Upper lobe of left lung (tissue), 6 donors: Measurements from ENCODE around the gene RAB36. TPM values are rescaled to one million over a fixed set of nuclear protein-coding genes. Genes with fewer than 3 reads are reported as not detected.

Experiments
- ATAC-seq, 2 donors: fragments of 200-7000 bp; cut with Tn5 transposase; one replicate each; pipeline ENCODE4 v1.9.1; 2022; ENCODE audit warnings: mild to moderate bottlenecking in 2 of 2, moderate library complexity in 2 of 2; ENCODE audit not compliant: low FRiP score in 2 of 2
- DNase-seq, 2 donors: peaks; one replicate each; pipeline ENCODE4 v3.0.0-alpha.2; 2019 to 2020
- H3K27ac ChIP-seq, 4 donors: fragments of 200-600 bp; sonication (generic); one replicate each; pipeline ENCODE4 v1.5.1; 2016 to 2019
- H3K27me3 ChIP-seq, 4 donors: fragments of 200-600 bp; sonication (generic); one replicate each; pipeline ENCODE4 v1.5.1; 2017 to 2019
- H3K36me3 ChIP-seq, 4 donors: fragments of 200-600 bp; sonication (generic); one replicate each; pipeline ENCODE4 v1.5.1; 2016 to 2019
- H3K4me1 ChIP-seq, 4 donors: fragments of 200-600 bp; sonication (generic); one replicate each; pipeline ENCODE4 v1.5.1; 2018 to 2019
- H3K4me3 ChIP-seq, 4 donors: fragments of 200-600 bp; sonication (generic); one replicate each; pipeline ENCODE4 v1.5.1; 2017 to 2019; ENCODE audit warnings: mild to moderate bottlenecking in 2 of 4, moderate library complexity in 1 of 4
- H3K9me3 ChIP-seq, 4 donors: fragments of 200-600 bp; sonication (generic); one replicate each; pipeline ENCODE4 v1.5.1; 2018 to 2019
- CTCF ChIP-seq, 6 experiments: fragments of 450-650 bp in 4 of 6; fragments of 200-600 bp in 2 of 6; sonication (generic) in 2 of 6; IDR thresholded peaks; one replicate each; pipeline ENCODE4 v1.5.1; 2016 to 2019; ENCODE audit warnings: antibody characterized with exemption in 6 of 6
- EP300 ChIP-seq, 4 donors: sonication (generic); formaldehyde crosslinking; IDR thresholded peaks; one replicate each; pipeline ENCODE4 v1.5.1; 2017; ENCODE audit warnings: antibody characterized with exemption in 4 of 4, control low read depth in 2 of 4
- POLR2A ChIP-seq, 4 donors: fragments of 450-650 bp; IDR thresholded peaks; one replicate each; pipeline ENCODE4 v1.5.1; 2016 to 2017; ENCODE audit warnings: antibody characterized with exemption in 4 of 4, mild to moderate bottlenecking in 2 of 4
- POLR2AphosphoS5 ChIP-seq, 2 donors: sonication (generic); formaldehyde crosslinking; IDR thresholded peaks; one replicate each; pipeline ENCODE4 v1.5.1; 2017; ENCODE audit warnings: antibody characterized with exemption in 2 of 2
- WGBS, 2 donors: methylation state at CpG; one replicate each; pipeline ENCODE4 v1.1.5; 2017 to 2018; 5-methylcytosine and 5-hydroxymethylcytosine counted together
- total RNA-seq, 6 donors: library from RNA; depleted of rRNA in 4 of 6; stranded (reverse); fragments of >200 nt in 4 of 6; gene quantifications; one replicate each; pipeline versions ENCODE4 v1.1.0 to v1.2.1, GENCODE V29; 2016 to 2021
- donor health status: DM: no; HTN: no; CAD: no; lungs with moderate emphysema.
- donor health status: DM: no; HTN: yes; CAD: no; lungs with severe emphysema.

Gene RAB36
- total RNA-seq, 6 donors from 2014 or later: 2.6 to 17.5 (median 8.4) TPM

GRCh38 chr22:23179381-23180299 lies 34.4 kb downstream of the RAB36 start:
- peaks cover 0 to 7% (median 3%) of the 10 kb centered on the region in 4 donors for H3K9me3 ChIP-seq
- DNase-seq: peak; percentile 44 to 68
- TF ChIP-seq POLR2AphosphoS5 (IDR thresholded peaks at IDR 0.05) (no peak), EP300 (IDR thresholded peaks at IDR 0.05) (no peak), CTCF (IDR thresholded peaks at IDR 0.05) (no peak)

GRCh38 chr22:23180301-23180892 lies 35.1 kb downstream of the RAB36 start, which contains the start of gene BCR:
BCR (plus strand) TSS chr22:23180509; CDS start chr22:23180961, 452 bp downstream.
- Histone ChIP-seq H3K27me3 (no peaks in the 10 kb centered on the region), H3K9me3 (peaks cover 0 to 7% (median 3%) of the 10 kb centered on the region in 4 donors), H3K27ac (peak within 1 kb of the TSS; percentile 68 to 89 (median 80)), H3K4me1 (peaks cover 51 to 64% (median 59%) of the 10 kb centered on the region in 4 donors), H3K36me3 (peaks cover 0 to 7% (median 0%) of the 10 kb centered on the region in 4 donors), H3K4me3 (peak within 1 kb of the TSS; percentile 75 to 92 (median 77))
- ATAC-seq (peak; percentile 61 to 93), DNase-seq (peak; percentile 78 to 95)
- TF ChIP-seq POLR2A (IDR thresholded peaks at IDR 0.05) (peak in 2 of 4 donors; percentile 46 to 81), EP300 (IDR thresholded peaks at IDR 0.05) (no peak), CTCF (IDR thresholded peaks at IDR 0.05) (peak in 3 of 6 experiments; percentile 12 to 36 (median 28)), POLR2AphosphoS5 (IDR thresholded peaks at IDR 0.05) (peak; percentile 52 to 77)
- WGBS, 2 donors: 0% methylated on average over 2 to 16 of the region's 88 CpGs

More at GRCh38 chr22:23179381-23180299, 34.4 kb downstream of the RAB36 start:
- 24 to 32% methylated on average over 15 to 19 of the region's 25 CpGs for WGBS, 2 donors
- Histone ChIP-seq H3K4me3 (peak overlapping the region; percentile 23 to 92 (median 77)), H3K27ac (peak overlapping the region; percentile 68 to 89 (median 78)), H3K4me1 (peaks cover 44 to 57% (median 53%) of the 10 kb centered on the region in 4 donors), H3K27me3 (no peaks in the 10 kb centered on the region), H3K36me3 (peaks cover 0 to 7% (median 0%) of the 10 kb centered on the region in 4 donors)
- ATAC-seq: peak; percentile 23 to 31

DNA sequence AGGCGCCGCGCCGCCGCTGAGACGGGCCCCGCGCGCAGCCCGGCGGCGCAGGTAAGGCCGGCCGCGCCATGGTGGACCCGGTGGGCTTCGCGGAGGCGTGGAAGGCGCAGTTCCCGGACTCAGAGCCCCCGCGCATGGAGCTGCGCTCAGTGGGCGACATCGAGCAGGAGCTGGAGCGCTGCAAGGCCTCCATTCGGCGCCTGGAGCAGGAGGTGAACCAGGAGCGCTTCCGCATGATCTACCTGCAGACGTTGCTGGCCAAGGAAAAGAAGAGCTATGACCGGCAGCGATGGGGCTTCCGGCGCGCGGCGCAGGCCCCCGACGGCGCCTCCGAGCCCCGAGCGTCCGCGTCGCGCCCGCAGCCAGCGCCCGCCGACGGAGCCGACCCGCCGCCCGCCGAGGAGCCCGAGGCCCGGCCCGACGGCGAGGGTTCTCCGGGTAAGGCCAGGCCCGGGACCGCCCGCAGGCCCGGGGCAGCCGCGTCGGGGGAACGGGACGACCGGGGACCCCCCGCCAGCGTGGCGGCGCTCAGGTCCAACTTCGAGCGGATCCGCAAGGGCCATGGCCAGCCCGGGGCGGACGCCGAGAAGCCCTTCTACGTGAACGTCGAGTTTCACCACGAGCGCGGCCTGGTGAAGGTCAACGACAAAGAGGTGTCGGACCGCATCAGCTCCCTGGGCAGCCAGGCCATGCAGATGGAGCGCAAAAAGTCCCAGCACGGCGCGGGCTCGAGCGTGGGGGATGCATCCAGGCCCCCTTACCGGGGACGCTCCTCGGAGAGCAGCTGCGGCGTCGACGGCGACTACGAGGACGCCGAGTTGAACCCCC lies 35.8 kb downstream of the RAB36 start:
- Histone ChIP-seq H3K4me3 (peak overlapping the region; percentile 75 to 92 (median 77)), H3K36me3 (peaks cover 0 to 7% (median 0%) of the 10 kb centered on the region in 4 donors), H3K27ac (peak overlapping the region; percentile 57 to 89 (median 78)), H3K9me3 (peaks cover 0 to 6% (median 3%) of the 10 kb centered on the region in 4 donors), H3K4me1 (peaks cover 51 to 71% (median 59%) of the 10 kb centered on the region in 4 donors), H3K27me3 (no peaks in the 10 kb centered on the region)
- ATAC-seq (no peak), DNase-seq (peak; percentile 26 to 88)
- 19 to 22% methylated on average over 17 to 45 of the region's 112 CpGs for WGBS, 2 donors
- no peak for TF ChIP-seq POLR2A (IDR thresholded peaks at IDR 0.05)
- peak in 1 of 6 experiments; percentile 6 for TF ChIP-seq CTCF (IDR thresholded peaks at IDR 0.05)
- TF ChIP-seq POLR2AphosphoS5 (IDR thresholded peaks at IDR 0.05): no peak

DNA sequence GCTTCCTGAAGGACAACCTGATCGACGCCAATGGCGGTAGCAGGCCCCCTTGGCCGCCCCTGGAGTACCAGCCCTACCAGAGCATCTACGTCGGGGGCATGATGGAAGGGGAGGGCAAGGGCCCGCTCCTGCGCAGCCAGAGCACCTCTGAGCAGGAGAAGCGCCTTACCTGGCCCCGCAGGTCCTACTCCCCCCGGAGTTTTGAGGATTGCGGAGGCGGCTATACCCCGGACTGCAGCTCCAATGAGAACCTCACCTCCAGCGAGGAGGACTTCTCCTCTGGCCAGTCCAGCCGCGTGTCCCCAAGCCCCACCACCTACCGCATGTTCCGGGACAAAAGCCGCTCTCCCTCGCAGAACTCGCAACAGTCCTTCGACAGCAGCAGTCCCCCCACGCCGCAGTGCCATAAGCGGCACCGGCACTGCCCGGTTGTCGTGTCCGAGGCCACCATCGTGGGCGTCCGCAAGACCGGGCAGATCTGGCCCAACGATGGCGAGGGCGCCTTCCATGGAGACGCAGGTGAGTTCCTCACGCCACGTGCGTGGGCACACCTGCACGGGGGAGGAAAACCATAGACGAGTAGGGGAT lies 36.5 kb downstream of the RAB36 start:
- H3K9me3 ChIP-seq: no peaks in the 10 kb centered on the region
- peak overlapping the region; percentile 75 to 92 (median 77) for H3K4me3 ChIP-seq
- H3K27me3 ChIP-seq: no peaks in the 10 kb centered on the region
- 25 to 27% methylated on average over 6 to 25 of the region's 43 CpGs for WGBS, 2 donors
- peaks cover 51 to 77% (median 59%) of the 10 kb centered on the region in 4 donors for H3K4me1 ChIP-seq
- H3K36me3 ChIP-seq: peaks cover 0 to 7% (median 0%) of the 10 kb centered on the region in 4 donors
- ATAC-seq (no peak), DNase-seq (no peak)
- peak overlapping the region; percentile 57 to 89 (median 78) for H3K27ac ChIP-seq
- TF ChIP-seq POLR2AphosphoS5 (IDR thresholded peaks at IDR 0.05) (no peak), POLR2A (IDR thresholded peaks at IDR 0.05) (no peak), EP300 (IDR thresholded peaks at IDR 0.05) (no peak)
